GM08714 (cell line): ENCODE results near the gene KIRREL3.

ENCODE experiments used
- H3K4me3 ChIP-seq: fragments of 200-500 bp; sonication (Bioruptor generic); 2 replicates; pipeline ENCODE4 v1.5.1; 2014; ENCODE audit warnings: mild to moderate bottlenecking, low read length, inconsistent platforms
- ZNF274 ChIP-seq: IDR thresholded peaks from 2 replicates; pipeline ENCODE4 v1.6.1; 2012; ENCODE audit warnings: mild to moderate bottlenecking, low read depth, low read length

KIRREL3 gene

GRCh38 chr11:126500981-126501380, 499.6 kb downstream of the KIRREL3 start:
- TF ChIP-seq ZNF274, result no peak
- no peak overlapping the region for H3K4me3 ChIP-seq

GRCh38 chr11:126499131-126499752, 501.3 kb downstream of the KIRREL3 start:
- H3K4me3 ChIP-seq, result no peak overlapping the region
- TF ChIP-seq ZNF274, result no peak

DNA sequence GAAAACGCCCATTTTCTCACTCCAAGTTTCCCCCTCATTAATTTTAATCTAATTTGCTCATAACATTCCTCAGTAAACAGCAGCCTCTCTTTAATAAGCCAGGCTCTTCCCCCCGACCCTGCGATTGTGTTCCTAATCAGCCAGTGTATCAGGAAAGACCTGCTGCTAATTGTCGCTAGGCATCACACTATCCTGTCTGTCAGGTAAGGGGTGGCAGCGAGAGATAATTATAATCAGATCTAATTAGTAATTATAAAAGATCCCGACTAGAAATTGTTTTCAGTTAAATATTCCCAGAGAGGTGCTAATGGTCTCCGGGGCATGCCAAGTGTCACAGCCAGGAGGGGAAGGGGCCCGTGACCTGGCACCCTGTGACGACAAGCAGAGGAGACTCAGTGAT, 502.3 kb downstream of the KIRREL3 start:
- H3K4me3 ChIP-seq, result no peak overlapping the region

GRCh38 chr11:126497581-126498122, 502.9 kb downstream of the KIRREL3 start:
- TF ChIP-seq ZNF274, result no peak
- no peak overlapping the region for H3K4me3 ChIP-seq

More for the DNA sequence above, 502.3 kb downstream of the KIRREL3 start:
- TF ChIP-seq ZNF274, result no peak

- no peak for TF ChIP-seq ZNF274
- H3K4me3 ChIP-seq, result no peak overlapping the region
Observed at GRCh38 chr11:126496576-126497337, 503.8 kb downstream of the KIRREL3 start.

- H3K4me3 ChIP-seq, result no peak overlapping the region
- no peak for TF ChIP-seq ZNF274
Observed at GRCh38 chr11:126495281-126496220, 505.0 kb downstream of the KIRREL3 start.

DNA sequence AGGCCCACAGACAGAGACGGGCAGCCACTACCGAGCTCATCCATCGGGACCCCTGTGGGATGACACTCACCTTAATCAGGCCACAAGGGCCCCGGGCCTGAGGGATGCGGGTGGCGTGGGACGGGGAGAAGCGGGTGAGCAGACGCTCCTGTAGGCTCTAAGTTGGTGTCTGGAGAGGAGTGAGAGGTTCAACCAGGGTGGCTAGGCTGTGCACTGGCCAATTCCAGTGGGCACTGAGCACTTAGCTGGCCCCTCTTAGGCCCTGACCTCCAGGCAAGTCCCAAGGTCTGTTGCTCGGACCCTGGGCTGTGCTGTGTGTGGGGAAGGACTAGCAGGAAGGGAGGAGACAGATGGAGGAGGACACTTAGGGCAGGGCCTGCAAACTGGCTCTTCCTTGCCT, 505.7 kb downstream of the KIRREL3 start:
- no peak overlapping the region for H3K4me3 ChIP-seq
- no peak for TF ChIP-seq ZNF274

DNA sequence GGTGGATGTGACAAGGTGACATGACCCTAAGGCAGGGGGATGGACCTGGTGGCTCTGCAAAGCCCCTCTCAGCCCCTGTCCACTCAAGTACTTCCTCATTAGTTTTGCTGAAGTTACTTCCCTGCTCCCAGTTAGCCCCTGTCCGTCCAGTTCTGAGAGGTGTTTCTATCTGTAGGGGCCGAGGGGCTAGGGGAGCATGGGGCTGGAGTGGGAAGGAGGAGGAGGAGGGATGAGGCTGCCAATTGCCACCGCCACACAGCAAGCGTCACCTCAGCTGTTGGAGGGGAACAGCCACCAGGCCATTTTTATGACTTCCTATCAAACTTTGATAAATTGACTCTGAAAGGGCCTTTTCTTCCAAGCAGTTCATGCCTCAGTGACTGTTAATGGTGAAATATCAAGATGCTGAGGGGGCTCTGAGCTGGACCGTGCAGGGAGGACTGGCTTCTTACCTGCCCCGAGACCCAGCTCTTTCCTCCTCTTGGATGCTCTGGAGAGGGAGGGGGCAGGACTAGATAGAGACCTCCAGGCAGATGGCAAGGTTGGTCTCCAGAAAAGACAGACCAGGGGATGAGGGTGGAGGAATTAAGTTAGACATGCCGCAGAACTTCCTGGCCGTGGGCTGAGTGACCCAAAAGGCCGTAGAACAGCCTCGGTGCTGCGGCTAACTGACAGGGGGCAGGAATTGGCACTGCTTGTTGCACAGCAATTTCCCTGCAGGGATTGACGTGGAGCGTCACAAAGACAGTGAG, 508.1 kb downstream of the KIRREL3 start:
- no peak for TF ChIP-seq ZNF274
- H3K4me3 ChIP-seq, result no peak overlapping the region

GRCh38 chr11:126491092-126491491, 509.5 kb downstream of the KIRREL3 start:
- no peak for TF ChIP-seq ZNF274
- no peak overlapping the region for H3K4me3 ChIP-seq

GRCh38 chr11:126489836-126490660, 510.5 kb downstream of the KIRREL3 start:
- H3K4me3 ChIP-seq, result no peak overlapping the region
- TF ChIP-seq ZNF274, result no peak

GRCh38 chr11:126488591-126489370, 511.8 kb downstream of the KIRREL3 start:
- no peak overlapping the region for H3K4me3 ChIP-seq
- TF ChIP-seq ZNF274, result no peak

DNA sequence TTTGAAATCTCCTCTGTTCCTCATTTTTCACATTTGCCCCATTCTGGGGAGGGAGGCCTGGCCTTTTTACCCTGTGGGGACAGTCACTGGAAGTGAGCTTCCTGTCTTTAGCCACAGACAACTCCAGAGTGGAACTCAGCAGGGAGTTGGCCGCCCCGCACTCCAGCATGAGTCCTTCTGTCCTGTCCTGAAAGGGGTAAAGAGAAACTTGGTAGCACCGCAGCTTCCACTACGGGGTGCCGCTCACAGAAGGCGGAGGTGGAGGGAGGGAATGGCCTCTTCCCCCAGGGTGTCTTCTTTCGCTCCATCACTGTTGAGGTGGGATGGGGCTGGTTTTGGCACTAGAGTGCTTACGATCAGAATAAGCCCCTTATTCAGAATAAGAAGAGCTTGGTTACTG, 512.9 kb downstream of the KIRREL3 start:
- no peak overlapping the region for H3K4me3 ChIP-seq
- TF ChIP-seq ZNF274, result no peak
